Left renal cortex interstitium (tissue), 4 donors: ENCODE measurements around the gene GDF2. TPM values are rescaled to one million over a fixed set of nuclear protein-coding genes. Genes with fewer than 3 reads are reported as not detected.
A peak's percentile ranks its signal among the peaks of the same experiment; 100 is the strongest.

ENCODE experiments used
- DNase-seq, 4 donors: peaks; one replicate each; pipeline ENCODE4 v3.0.0-alpha.2; 2013; ENCODE audit warnings: low read depth in 4 of 4, low spot score in 2 of 4, missing footprints in 1 of 4
- polyA plus RNA-seq, 4 donors: library from polyadenylated mRNA; unstranded; fragments of 120-200 nt; gene quantifications; one replicate each; pipeline ENCODE4 v1.2.1, GENCODE V29; 2013; ENCODE audit not compliant: insufficient read length in 4 of 4

Gene GDF2
- polyA plus RNA-seq, 4 donors: 0.11 TPM; not detected in 3

DNA sequence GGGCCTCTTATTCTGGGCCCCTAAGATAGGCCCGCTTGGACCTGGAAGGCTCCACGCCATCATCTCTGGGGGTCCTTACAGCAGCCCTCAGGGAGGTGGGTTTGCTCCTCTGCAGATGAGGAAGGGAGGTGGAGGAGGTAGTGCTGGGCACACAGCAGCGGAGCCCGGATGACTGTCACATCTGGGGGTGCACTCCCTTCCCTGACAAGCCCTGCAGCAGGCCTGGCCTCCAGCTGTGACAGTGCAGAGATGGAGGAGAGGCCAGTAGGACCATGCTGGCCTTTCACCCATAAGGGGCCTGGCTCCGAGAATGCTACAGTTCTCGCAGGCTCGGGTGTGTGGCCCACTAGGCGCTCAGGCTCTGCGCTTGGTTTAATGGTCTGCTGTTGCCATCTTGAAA is 9.2 kb downstream of the GDF2 start:
- no peak for DNase-seq

DNA sequence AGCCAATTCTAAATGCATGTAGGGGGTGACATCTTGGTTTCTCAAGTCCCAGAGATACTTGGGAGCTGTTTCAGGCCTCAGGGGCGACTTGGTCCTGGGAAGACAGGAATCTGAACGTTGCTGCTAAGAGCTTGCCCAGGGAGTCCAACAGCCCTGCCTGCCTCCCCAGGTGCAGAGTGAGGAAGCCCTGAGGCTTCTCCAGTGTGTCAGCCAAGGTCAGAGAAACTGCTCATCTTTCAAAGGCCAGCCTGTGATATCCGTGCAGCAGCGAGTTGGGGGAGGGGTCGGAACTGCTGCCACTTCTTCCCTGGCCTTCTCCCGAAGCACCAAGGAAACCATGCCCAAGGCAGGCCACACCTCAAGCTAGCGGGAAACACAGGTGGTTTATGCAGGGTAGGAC is 9.7 kb downstream of the GDF2 start:
- DNase-seq: no peak

DNA sequence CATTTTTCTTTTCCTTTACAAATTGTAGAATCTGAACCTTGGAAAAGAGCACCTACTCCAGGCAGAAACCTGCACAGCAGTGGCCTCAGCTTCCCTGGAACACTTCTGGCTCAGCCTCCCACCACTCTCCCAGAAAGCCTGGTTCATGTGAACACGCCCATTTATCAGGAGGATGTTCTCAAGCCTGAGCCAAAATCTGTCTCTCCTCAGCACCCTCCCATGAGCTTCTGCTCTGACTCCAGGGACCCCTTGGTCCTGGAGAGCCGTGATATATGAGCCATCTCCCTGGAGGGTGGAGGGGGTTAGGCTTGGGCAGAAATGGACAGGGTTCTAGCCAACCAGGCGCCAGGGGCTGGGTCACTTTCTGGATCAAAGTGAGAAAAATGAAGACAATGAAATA is 10.1 kb downstream of the GDF2 start:
- no peak for DNase-seq

DNA sequence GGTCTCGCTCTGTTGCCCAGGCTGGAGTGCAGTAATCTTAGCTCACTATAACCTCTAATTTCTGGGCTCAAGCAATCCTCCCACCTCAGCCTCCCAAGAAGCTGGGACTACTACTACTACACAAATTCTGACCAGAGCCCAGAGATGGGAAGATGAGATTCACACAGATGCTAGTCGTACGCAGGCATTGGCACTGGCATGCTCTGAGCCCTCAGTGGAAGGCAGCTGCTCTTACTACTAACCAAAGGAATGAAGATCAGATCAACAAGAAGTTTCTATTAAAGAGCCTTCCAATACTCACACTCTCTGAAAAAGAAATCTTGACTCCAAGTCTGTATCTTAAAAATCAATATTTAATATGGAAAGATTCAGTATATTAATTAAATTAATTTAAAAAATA is 10.7 kb downstream of the GDF2 start:
- DNase-seq: no peak

DNA sequence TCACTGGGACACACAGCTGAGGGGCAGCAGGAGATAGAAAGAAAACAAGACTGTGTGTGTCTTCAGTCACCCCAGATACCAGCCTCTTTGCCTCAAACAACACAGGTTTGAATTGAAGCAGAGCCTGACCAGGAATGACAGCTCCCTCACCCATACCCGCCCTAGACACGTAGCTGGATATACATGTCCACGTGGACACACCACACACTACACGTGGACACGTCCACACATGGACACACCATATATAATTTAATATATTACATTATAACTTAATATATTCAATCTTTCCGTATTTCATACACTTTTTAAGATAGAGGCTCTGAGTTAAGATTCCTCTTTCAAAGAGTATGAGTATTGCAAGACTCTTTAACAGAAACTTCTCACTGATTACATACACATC is 11.3 kb downstream of the GDF2 start:
- DNase-seq: no peak

DNA sequence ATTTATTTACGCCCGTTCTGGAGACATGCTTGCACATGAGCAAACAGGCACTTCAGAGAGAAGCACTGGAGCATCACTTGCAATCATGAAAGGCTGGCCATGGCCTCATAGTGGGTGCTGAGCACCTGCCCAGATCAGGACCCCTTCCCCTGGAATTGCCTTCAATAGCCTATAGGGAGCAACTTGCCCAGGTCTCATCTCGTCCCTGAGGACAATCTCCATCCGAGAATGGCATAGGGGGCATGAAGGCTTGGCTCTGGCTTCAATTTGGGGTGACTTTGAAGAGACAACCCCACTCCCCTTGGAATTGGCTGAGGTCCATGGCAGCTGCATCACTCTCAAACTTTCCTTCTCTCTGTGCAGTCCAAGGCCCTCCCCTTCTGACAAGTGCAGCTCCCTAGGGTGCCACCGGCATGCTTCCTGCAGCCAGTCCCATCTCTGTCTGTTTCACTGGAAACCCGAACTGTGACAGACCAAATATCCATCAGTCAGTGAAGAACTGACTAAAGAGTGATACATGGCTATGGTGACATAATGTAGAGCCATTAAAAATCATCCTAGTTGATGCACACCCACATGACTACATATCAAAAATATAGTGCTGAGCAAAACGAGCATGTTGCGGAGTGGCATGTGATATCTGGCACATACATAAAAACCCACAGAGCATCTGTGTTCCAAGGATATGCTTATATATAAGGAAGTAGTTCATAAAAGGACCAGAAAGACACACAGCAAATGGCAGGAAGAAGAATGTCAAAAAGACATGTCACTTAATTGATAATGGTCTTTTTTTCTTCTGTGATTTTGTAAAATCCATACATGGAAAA is 12.4 kb downstream of the GDF2 start:
- no peak for DNase-seq

DNA sequence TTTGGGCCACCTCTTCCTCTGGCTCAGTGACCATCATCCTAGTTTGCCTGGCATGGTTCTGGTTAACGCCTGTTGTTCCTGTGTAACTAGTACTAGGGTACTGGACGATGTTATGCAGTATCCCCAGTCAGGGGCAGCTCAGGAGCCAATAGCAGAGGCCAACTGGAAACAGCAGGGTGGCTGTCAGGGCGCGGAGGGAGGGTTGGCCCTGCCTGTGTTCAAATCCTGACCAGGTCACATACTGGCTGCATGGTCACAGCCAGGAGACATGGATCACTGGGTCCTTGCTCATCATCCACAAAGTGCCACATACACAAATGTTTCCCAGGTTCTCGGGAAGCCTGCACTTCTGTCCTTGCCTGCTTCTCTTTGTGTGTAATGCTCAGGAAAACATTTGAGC is 13.7 kb downstream of the GDF2 start:
- DNase-seq: no peak

DNA sequence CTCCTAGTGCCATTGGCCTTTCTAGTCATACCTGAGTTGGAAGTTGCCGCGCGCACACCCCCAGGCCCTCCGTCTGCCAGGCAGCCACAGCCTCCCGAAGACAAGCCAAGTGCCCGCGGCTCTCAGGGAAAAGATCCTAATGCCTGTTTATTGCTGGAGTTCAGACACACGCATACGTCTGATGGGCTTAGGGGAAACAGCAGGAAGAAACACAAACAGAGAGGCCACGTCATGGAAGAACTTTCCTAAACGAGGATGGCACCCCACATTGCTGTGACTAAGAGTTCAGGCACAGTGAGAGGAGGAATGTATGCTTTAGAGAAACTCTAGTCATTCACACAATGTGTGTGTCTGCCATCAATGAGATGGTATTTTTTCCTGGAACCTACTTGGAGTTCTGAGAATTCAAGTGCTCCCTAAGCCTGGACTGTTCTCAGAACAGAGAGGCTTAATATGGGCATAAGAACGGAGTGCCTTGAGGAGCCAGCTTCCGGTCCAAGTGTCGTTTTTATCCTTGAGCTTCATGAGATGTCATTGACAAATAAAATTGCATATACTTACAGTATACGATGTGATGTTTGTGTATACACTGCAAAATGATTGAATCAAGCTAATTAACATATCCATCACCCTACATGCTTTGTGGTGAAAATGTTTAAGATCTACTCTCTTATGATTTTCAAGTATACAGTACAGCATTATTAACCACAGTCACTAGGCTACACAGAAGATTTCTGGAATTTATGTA is 14.3 kb downstream of the GDF2 start:
- no peak for DNase-seq

DNA sequence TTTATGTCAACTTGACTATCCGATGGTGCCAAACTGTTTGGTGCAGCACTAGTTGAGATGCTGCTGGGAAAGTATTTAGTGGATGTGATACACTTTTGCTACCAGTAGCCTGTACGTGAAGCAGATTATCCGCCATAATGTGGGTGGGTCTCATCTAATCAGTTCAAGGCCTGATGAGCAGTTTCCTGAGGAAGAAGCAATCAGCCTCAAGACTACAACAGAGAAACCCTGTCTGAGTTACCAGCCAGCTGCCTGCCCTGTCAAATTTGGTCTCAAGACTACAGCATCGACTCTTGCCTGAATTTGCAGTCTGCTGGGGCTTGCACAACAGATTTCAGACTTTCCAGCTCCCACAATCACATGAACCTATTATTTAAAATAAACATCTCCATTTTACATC is 15.1 kb downstream of the GDF2 start:
- no peak for DNase-seq

DNA sequence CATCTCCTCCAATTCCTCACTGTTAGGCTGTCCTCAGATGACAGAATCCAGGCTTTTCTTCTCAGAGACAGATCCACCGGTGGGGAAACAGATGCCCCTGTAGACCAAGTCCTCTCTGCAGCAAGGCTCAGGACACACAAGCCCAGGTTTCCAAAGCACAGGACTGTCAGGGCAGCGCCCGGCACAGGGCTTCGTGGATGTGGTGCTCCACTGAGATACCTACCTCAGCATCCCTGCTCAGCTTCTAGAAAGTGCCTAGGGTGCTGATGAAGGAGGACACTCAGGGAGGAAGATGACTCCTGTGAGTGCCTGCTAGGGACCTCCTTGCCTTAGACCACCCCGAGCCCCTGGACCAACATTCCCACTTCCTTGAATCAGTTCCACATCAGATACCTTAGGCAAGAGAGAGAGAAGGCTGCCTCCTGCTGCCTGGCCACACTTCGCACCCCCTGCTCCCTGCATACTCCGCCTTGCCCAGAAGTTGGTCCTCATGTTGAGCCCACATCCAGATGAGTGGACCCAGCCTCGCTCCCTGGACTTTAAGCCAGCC is 17.0 kb downstream of the GDF2 start:
- DNase-seq: no peak

DNA sequence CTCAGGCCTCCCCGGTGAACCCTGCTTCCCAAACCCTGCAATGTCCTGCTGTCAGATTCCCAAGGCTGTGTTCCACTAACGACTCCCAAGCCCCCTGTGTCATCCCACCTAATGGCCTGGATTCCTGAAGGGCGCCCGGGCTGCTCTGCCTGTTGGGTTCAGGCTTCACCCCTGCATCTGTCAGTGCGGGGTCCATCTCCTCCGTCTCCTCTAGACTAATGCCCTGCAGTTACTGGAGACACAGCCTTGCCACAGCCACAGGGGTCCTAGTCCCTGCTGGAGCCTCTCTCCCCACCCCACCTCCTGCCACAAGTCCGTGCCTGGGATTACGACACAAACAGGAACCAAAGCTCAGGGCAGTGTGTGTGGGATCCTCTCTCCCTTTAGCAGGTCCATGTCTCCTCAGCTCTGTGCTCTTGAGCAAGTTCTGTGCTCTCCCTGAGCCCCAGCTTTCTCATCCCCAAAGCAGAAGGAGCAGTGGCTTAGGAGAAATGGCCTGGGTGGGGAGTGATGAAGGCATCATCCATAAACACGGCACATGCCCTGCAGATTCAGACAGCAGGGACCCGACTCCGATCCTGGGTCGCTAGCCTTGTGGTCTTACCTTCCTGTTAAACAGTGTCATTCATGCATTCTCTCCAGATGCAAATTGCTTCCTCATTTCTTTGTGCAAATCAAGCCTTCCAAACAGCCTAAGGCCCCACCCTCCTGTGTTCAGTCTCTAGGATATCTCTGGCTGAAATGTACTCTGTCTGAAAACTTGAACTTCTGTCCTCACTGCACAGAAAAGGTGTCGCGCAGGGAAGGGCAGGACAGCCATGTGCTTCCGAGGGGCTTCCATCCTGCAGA is 17.7 kb downstream of the GDF2 start:
- no peak for DNase-seq

DNA sequence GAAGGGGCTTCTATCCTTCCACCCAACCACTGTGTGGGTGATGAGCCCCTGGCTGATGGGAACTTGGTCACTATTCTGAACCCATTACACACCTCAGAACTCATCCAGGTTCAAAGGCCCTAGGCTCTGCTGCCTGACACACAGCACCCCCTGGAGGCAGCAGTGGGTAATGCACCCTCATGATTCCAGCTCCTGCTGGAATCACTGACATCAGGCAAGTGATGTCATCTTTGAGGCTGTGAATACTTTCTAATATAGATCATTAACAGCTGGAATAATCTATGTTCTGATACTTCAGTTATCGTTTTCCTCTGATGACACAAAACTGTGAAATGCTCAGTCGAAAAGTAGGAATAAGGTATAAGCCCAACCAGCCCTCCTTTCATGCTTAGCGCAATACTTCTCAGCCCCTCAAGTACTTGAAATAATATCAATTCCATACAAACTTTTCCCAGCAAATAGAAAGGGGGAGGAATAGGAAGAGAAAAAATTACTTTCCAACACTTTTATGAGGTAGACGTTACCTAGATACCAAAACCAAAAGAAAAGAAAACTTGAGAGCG is 18.4 kb downstream of the GDF2 start:
- peak in 3 of 4 donors; percentile 14 to 36 (median 34) for DNase-seq

DNA sequence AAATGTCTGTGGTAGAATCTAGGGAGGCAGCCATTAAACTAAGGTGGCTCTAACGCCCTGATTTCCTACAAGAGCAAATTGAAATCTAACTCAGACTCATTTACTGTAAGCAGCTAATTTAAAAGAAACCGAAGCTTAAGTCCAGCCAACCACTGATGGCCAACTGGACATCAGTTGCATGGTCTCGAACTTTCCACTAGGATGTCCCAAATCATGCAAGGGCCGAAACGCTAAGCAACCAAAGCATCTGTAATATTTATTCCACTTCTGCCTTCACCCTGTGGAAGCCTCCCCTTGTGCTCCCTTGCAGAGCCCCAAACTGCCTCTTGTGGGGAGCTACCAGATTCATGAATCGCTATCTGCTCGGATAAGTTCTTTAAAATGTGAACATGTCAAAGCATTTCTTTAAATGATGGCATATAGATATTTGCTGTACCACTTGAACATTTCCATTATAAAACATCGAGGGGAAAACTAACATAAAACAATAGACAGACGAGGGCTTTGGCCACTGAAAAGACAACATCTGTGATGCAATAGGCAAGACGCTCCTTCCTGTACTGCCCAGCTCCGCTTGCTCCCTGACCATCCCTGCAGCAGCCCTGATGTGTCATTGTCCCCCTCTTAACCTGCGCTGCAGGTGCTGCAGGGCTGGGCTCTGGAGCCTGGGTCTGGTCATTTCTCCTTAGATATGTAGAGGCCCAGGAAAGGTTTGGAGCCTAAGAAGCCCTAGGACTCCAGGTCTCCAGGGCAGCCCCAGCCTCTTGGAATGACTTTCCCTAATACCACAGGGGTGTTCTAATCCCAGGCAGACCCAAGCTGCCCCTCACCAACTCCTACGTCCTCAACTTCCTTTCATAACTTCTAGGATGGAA is 23.0 kb downstream of the GDF2 start:
- DNase-seq: no peak

DNA sequence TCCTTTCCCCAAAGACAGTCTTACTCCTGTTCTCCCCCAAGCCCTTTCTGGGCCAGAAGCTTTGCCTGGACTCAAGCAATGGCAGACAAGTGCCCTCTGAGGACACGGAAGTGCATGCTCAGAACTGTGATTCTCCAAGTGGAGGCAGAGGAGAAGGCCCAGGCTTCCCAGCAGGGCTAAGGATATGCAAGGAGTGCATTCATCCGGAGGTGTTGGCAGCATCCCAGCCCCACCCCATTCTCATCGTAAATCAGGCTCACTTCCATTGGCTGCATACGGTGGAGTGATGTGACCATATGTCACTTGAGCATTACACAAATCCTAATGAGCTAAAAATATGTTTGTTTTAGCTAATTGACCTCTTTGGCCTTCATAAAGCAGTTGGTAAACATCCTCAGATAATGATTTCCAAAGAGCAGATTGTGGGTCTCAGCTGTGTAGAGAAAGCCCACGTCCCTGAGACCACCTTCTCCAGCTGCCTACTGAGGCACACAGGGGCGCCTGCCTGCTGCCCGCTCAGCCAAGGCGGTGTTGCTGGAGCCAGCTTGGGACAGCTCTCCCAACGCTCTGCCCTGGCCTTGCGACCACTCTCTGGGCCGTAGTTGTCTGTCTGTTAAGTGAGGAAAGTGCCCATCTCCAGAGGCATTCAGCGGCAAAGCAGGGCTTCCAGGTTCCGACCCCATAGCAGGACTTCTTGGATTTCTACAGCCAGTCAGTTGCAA is 24.5 kb downstream of the GDF2 start:
- no peak for DNase-seq

DNA sequence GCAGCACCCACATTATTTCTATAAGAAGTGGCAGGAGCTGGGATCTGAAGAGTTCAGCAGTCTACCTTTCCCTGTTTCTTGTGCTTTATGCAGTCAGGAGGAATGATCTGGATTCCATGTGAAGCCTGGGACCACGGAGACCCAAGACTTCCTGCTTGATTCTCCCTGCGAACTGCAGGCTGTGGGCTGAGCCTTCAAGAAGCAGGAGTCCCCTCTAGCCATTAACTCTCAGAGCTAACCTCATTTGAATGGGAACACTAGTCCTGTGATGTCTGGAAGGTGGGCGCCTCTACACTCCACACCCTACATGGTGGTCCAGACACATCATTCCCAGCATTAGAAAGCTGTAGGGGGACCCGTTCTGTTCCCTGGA is 25.0 kb downstream of the GDF2 start:
- no peak for DNase-seq

DNA sequence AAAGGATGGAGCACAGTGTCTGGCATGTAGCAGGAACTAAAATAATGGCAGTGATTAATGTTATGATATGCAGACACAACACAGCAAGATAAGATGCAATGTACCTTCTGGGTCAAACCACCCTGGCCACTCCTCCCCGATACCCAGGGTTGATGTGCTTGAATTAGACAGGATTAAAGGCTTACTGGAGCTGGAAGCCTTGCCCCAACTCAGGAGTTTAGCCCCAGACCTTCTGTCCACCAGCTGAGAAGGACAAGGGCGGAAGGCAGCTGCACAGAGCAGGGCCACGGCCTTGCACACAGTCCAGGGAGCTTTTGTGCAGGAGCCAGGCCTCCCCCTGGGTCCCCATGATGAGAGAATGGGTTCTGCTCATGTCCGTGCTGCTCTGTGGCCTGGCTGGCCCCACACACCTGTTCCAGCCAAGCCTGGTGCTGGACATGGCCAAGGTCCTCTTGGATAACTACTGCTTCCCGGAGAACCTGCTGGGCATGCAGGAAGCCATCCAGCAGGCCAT is 25.9 kb downstream of the GDF2 start, which contains the start of gene RBP3:
TSS of gene RBP3 (plus strand) at position 226 of the 514 bp plus-strand sequence. CDS start at position 348, 122 bp downstream.
- DNase-seq: no peak

DNA sequence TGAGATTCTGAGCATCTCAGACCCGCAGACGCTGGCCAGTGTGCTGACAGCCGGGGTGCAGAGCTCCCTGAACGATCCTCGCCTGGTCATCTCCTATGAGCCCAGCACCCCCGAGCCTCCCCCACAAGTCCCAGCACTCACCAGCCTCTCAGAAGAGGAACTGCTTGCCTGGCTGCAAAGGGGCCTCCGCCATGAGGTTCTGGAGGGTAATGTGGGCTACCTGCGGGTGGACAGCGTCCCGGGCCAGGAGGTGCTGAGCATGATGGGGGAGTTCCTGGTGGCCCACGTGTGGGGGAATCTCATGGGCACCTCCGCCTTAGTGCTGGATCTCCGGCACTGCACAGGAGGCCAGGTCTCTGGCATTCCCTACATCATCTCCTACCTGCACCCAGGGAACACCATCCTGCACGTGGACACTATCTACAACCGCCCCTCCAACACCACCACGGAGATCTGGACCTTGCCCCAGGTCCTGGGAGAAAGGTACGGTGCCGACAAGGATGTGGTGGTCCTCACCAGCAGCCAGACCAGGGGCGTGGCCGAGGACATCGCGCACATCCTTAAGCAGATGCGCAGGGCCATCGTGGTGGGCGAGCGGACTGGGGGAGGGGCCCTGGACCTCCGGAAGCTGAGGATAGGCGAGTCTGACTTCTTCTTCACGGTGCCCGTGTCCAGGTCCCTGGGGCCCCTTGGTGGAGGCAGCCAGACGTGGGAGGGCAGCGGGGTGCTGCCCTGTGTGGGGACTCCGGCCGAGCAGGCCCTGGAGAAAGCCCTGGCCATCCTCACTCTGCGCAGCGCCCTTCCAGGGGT is 26.6 kb downstream of the GDF2 start:
- no peak for DNase-seq

DNA sequence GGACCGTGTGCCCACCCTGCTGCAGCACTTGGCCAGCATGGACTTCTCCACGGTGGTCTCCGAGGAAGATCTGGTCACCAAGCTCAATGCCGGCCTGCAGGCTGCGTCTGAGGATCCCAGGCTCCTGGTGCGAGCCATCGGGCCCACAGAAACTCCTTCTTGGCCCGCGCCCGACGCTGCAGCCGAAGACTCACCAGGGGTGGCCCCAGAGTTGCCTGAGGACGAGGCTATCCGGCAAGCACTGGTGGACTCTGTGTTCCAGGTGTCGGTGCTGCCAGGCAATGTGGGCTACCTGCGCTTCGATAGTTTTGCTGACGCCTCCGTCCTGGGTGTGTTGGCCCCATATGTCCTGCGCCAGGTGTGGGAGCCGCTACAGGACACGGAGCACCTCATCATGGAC is 27.3 kb downstream of the GDF2 start:
- DNase-seq: no peak
